Measurements from ENCODE around the gene FAM110D.

DNA sequence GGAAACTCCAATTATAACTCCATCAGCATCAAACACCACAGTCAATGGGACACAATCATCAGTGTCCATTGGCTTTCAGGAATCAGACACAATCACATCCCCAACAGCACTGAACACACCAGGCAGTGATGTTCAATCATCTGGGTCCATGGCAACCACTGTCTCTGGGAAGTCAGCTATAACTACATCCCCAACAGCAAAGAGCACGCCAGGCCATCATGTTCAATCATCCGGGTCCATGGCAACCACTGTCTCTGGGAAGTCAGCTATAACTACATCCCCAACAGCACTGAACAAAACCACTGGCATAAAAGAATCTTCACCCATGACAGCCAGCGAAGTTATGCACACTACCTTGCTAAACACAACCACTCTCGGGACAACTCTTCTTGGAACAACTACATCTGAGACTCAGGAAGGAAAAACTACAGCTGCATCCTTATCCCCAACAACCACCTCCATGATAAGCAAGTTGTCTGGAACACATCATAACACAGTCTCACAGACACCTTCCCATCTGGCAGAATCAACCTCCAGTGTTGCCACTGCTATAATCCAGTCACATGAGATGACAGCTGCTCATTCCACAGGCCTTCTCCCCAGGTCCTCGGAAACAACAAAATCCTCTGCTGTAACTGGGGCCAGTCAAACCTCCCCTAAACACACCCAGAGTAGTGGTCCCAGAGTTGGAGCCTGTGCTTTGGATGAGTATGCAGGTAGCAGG lies 51.4 kb downstream of the FAM110D start:
- no peak for TF ChIP-seq EZH2 (IDR thresholded peaks at IDR 0.05; ENCODE audit: borderline replicate concordance, low read length)
- TF ChIP-seq, protein P1, sequence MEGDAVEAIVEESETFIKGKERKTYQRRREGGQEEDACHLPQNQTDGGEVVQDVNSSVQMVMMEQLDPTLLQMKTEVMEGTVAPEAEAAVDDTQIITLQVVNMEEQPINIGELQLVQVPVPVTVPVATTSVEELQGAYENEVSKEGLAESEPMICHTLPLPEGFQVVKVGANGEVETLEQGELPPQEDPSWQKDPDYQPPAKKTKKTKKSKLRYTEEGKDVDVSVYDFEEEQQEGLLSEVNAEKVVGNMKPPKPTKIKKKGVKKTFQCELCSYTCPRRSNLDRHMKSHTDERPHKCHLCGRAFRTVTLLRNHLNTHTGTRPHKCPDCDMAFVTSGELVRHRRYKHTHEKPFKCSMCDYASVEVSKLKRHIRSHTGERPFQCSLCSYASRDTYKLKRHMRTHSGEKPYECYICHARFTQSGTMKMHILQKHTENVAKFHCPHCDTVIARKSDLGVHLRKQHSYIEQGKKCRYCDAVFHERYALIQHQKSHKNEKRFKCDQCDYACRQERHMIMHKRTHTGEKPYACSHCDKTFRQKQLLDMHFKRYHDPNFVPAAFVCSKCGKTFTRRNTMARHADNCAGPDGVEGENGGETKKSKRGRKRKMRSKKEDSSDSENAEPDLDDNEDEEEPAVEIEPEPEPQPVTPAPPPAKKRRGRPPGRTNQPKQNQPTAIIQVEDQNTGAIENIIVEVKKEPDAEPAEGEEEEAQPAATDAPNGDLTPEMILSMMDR (IDR thresholded peaks at IDR 0.05; ENCODE audit: low read length): no peak
